Measurements from ENCODE around the gene MAPK12.

The MAPK12 gene

GRCh38 chr22:50289942-50290630, 28.6 kb upstream of the MAPK12 start:
- Histone ChIP-seq H3K36me3 (ENCODE audit: control insufficient read depth in 1 of 2, insufficient read depth in 2 of 2, low read length in 2 of 2) (peaks cover 23 to 64% of the 10 kb centered on the region in 2 donors), H3K27ac (ENCODE audit: low read depth, low read length) (no peak overlapping the region), H3K4me1 (ENCODE audit: control insufficient read depth in 1 of 2, insufficient read depth in 2 of 2, low read length in 2 of 2) (peaks cover 24 to 25% of the 10 kb centered on the region in 2 donors), H3K27me3 (ENCODE audit: control insufficient read depth in 1 of 2, insufficient read depth in 2 of 2, low read length in 2 of 2) (no peaks in the 10 kb centered on the region), H3K9ac (ENCODE audit: low read depth in 1 of 2, low read length in 2 of 2) (no peak overlapping the region), H3K9me3 (ENCODE audit: control insufficient read depth in 1 of 2, low read length in 2 of 2) (no peaks in the 10 kb centered on the region), H3K4me3 (ENCODE audit: low read depth in 1 of 2, low read length in 2 of 2) (no peak overlapping the region)

DNA sequence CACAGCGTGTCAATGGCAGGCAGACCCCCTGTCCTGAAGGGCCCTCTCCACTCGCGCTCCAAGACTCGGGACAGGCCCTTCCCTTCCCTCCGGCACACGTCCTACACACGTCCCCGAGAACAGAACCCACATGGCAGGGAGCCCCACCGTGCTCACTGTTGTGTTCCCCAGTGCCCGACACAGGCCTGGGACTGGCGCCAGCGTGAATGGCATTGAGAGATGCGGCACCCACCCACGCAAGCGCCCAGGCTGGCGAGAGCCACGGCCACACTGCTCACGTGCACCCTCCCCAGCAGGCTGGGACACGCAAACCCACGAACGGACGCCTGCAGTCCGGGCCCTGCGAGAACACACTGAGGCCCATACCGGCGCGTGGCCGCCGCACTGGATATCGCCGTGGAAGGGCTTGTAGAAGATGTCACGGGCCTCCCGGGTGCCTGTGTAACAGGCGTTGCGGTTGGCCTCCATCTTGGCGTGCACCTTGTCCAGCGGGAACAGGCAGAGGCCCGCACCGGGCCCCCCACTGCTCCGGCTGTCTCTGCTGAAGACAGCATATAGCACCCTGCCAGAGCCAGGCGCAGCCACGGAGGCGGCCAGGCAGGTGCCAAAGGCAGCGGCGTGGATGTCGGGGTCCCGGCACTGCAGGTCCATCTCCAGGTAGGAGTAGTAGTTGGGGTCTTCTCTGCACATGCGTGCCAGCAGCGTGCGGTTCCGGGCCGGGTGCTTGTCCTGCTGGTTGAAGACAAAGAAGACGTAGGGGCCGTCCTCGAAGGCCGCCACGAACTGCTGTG, 27.9 kb upstream of the MAPK12 start:
- Histone ChIP-seq H3K4me1 (ENCODE audit: control insufficient read depth in 1 of 2, insufficient read depth in 2 of 2, low read length in 2 of 2) (peaks cover 18 to 20% of the 10 kb centered on the region in 2 donors), H3K9ac (ENCODE audit: low read depth in 1 of 2, low read length in 2 of 2) (no peak overlapping the region), H3K36me3 (ENCODE audit: control insufficient read depth in 1 of 2, insufficient read depth in 2 of 2, low read length in 2 of 2) (peaks cover 23 to 68% of the 10 kb centered on the region in 2 donors), H3K9me3 (ENCODE audit: control insufficient read depth in 1 of 2, low read length in 2 of 2) (no peaks in the 10 kb centered on the region), H3K27ac (ENCODE audit: low read depth, low read length) (no peak overlapping the region), H3K27me3 (ENCODE audit: control insufficient read depth in 1 of 2, insufficient read depth in 2 of 2, low read length in 2 of 2) (no peaks in the 10 kb centered on the region), H3K4me3 (ENCODE audit: low read depth in 1 of 2, low read length in 2 of 2) (no peak overlapping the region)

GRCh38 chr22:50287731-50288130, 26.2 kb upstream of the MAPK12 start:
- Histone ChIP-seq H3K27ac (ENCODE audit: low read depth, low read length) (no peak overlapping the region), H3K9ac (ENCODE audit: low read depth in 1 of 2, low read length in 2 of 2) (no peak overlapping the region), H3K9me3 (ENCODE audit: control insufficient read depth in 1 of 2, low read length in 2 of 2) (no peaks in the 10 kb centered on the region), H3K36me3 (ENCODE audit: control insufficient read depth in 1 of 2, insufficient read depth in 2 of 2, low read length in 2 of 2) (peaks cover 23 to 78% of the 10 kb centered on the region in 2 donors), H3K4me1 (ENCODE audit: control insufficient read depth in 1 of 2, insufficient read depth in 2 of 2, low read length in 2 of 2) (peaks cover 8 to 10% of the 10 kb centered on the region in 2 donors), H3K27me3 (ENCODE audit: control insufficient read depth in 1 of 2, insufficient read depth in 2 of 2, low read length in 2 of 2) (no peaks in the 10 kb centered on the region), H3K4me3 (ENCODE audit: low read depth in 1 of 2, low read length in 2 of 2) (no peak overlapping the region)

- no peaks in the 10 kb centered on the region for H3K27me3 ChIP-seq (ENCODE audit: control insufficient read depth in 1 of 2, insufficient read depth in 2 of 2, low read length in 2 of 2)
- no peak overlapping the region for H3K9ac ChIP-seq (ENCODE audit: low read depth in 1 of 2, low read length in 2 of 2)
- peaks cover 6 to 7% of the 10 kb centered on the region in 2 donors for H3K4me1 ChIP-seq (ENCODE audit: control insufficient read depth in 1 of 2, insufficient read depth in 2 of 2, low read length in 2 of 2)
- no peak overlapping the region for H3K27ac ChIP-seq (ENCODE audit: low read depth, low read length)
- no peaks in the 10 kb centered on the region for H3K9me3 ChIP-seq (ENCODE audit: control insufficient read depth in 1 of 2, low read length in 2 of 2)
- H3K4me3 ChIP-seq (ENCODE audit: low read depth in 1 of 2, low read length in 2 of 2), result no peak overlapping the region
- H3K36me3 ChIP-seq (ENCODE audit: control insufficient read depth in 1 of 2, insufficient read depth in 2 of 2, low read length in 2 of 2), result peaks cover 25 to 86% of the 10 kb centered on the region in 2 donors
Observed at GRCh38 chr22:50286701-50287318, 25.3 kb upstream of the MAPK12 start.

DNA sequence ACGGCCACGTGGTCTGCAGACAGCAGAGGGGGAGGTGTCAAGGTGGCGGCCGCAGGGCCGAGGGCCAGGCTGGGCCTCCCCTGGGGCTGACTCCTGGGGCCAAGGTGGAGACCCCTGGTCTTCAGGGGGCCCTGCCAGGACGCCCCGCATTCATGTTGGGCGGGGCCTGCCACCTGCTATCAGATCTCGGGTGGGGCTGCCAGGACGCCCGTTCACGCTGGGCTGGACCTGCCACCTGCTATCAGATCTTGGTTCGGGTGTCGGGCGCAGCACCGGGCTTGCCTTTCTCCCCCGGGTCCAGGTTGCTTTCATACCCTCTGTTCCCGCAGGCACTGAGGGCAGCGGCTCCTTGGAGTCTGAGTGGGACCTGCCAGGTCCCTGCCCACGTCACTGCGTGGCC, 24.8 kb upstream of the MAPK12 start:
- Histone ChIP-seq H3K9ac (ENCODE audit: low read depth in 1 of 2, low read length in 2 of 2) (no peak overlapping the region), H3K36me3 (ENCODE audit: control insufficient read depth in 1 of 2, insufficient read depth in 2 of 2, low read length in 2 of 2) (peaks cover 30 to 87% of the 10 kb centered on the region in 2 donors), H3K27me3 (ENCODE audit: control insufficient read depth in 1 of 2, insufficient read depth in 2 of 2, low read length in 2 of 2) (no peaks in the 10 kb centered on the region), H3K27ac (ENCODE audit: low read depth, low read length) (no peak overlapping the region), H3K4me3 (ENCODE audit: low read depth in 1 of 2, low read length in 2 of 2) (no peak overlapping the region), H3K9me3 (ENCODE audit: control insufficient read depth in 1 of 2, low read length in 2 of 2) (no peaks in the 10 kb centered on the region), H3K4me1 (ENCODE audit: control insufficient read depth in 1 of 2, insufficient read depth in 2 of 2, low read length in 2 of 2) (peaks cover 6 to 7% of the 10 kb centered on the region in 2 donors)

- Histone ChIP-seq H3K4me3 (ENCODE audit: low read depth in 1 of 2, low read length in 2 of 2) (no peak overlapping the region), H3K27me3 (ENCODE audit: control insufficient read depth in 1 of 2, insufficient read depth in 2 of 2, low read length in 2 of 2) (no peaks in the 10 kb centered on the region), H3K27ac (ENCODE audit: low read depth, low read length) (no peak overlapping the region), H3K9ac (ENCODE audit: low read depth in 1 of 2, low read length in 2 of 2) (no peak overlapping the region), H3K9me3 (ENCODE audit: control insufficient read depth in 1 of 2, low read length in 2 of 2) (no peaks in the 10 kb centered on the region), H3K4me1 (ENCODE audit: control insufficient read depth in 1 of 2, insufficient read depth in 2 of 2, low read length in 2 of 2) (peaks cover 6 to 7% of the 10 kb centered on the region in 2 donors), H3K36me3 (ENCODE audit: control insufficient read depth in 1 of 2, insufficient read depth in 2 of 2, low read length in 2 of 2) (peaks cover 28 to 88% of the 10 kb centered on the region in 2 donors)
Observed at GRCh38 chr22:50285568-50286229, 24.2 kb upstream of the MAPK12 start.

DNA sequence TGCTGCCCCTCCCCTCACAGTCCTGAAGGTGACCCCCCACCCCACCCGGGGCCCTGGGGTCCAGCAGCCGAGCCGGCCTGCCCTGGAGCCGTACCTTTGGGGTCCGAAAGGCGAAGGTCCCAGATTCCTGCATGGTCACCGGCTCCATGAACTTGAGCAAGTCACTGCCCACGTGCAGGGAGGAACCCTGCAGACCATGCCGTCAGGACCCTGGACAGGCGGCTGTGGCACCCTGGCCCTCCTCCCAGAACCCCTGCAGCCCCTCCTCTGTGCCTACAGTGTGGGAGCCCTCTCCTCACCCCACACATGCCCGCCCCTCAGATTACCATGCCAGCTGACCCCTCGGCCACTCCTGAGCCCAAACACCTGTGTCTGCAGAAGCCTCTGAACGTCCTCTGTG, 23.0 kb upstream of the MAPK12 start:
- Histone ChIP-seq H3K36me3 (ENCODE audit: control insufficient read depth in 1 of 2, insufficient read depth in 2 of 2, low read length in 2 of 2) (peaks cover 18 to 84% of the 10 kb centered on the region in 2 donors), H3K9me3 (ENCODE audit: control insufficient read depth in 1 of 2, low read length in 2 of 2) (no peaks in the 10 kb centered on the region), H3K27me3 (ENCODE audit: control insufficient read depth in 1 of 2, insufficient read depth in 2 of 2, low read length in 2 of 2) (no peaks in the 10 kb centered on the region), H3K4me1 (ENCODE audit: control insufficient read depth in 1 of 2, insufficient read depth in 2 of 2, low read length in 2 of 2) (peaks cover 6 to 7% of the 10 kb centered on the region in 2 donors), H3K9ac (ENCODE audit: low read depth in 1 of 2, low read length in 2 of 2) (no peak overlapping the region), H3K27ac (ENCODE audit: low read depth, low read length) (no peak overlapping the region), H3K4me3 (ENCODE audit: low read depth in 1 of 2, low read length in 2 of 2) (no peak overlapping the region)

GRCh38 chr22:50283821-50284220, 22.3 kb upstream of the MAPK12 start:
- Histone ChIP-seq H3K4me3 (ENCODE audit: low read depth in 1 of 2, low read length in 2 of 2) (no peak overlapping the region), H3K27ac (ENCODE audit: low read depth, low read length) (no peak overlapping the region), H3K36me3 (ENCODE audit: control insufficient read depth in 1 of 2, insufficient read depth in 2 of 2, low read length in 2 of 2) (peaks cover 15 to 84% of the 10 kb centered on the region in 2 donors), H3K27me3 (ENCODE audit: control insufficient read depth in 1 of 2, insufficient read depth in 2 of 2, low read length in 2 of 2) (no peaks in the 10 kb centered on the region), H3K9ac (ENCODE audit: low read depth in 1 of 2, low read length in 2 of 2) (no peak overlapping the region), H3K4me1 (ENCODE audit: control insufficient read depth in 1 of 2, insufficient read depth in 2 of 2, low read length in 2 of 2) (peaks cover 6 to 7% of the 10 kb centered on the region in 2 donors), H3K9me3 (ENCODE audit: control insufficient read depth in 1 of 2, low read length in 2 of 2) (no peaks in the 10 kb centered on the region)

GRCh38 chr22:50282361-50283155, 21.1 kb upstream of the MAPK12 start:
- Histone ChIP-seq H3K4me3 (ENCODE audit: low read depth in 1 of 2, low read length in 2 of 2) (no peak overlapping the region), H3K9me3 (ENCODE audit: control insufficient read depth in 1 of 2, low read length in 2 of 2) (no peaks in the 10 kb centered on the region), H3K36me3 (ENCODE audit: control insufficient read depth in 1 of 2, insufficient read depth in 2 of 2, low read length in 2 of 2) (peaks cover 15 to 84% of the 10 kb centered on the region in 2 donors), H3K4me1 (ENCODE audit: control insufficient read depth in 1 of 2, insufficient read depth in 2 of 2, low read length in 2 of 2) (peaks cover 6 to 7% of the 10 kb centered on the region in 2 donors), H3K27me3 (ENCODE audit: control insufficient read depth in 1 of 2, insufficient read depth in 2 of 2, low read length in 2 of 2) (no peaks in the 10 kb centered on the region), H3K9ac (ENCODE audit: low read depth in 1 of 2, low read length in 2 of 2) (no peak overlapping the region), H3K27ac (ENCODE audit: low read depth, low read length) (no peak overlapping the region)

Measured in duodenal mucosa (tissue), 2 donors.